DND-41 (cell line): ENCODE measurements around the gene GLOD5.

Experiments used
- ATAC-seq: fragments of 200-7000 bp; cut with Tn5 transposase; 3 replicates; pipeline ENCODE4 v1.9.1; 2021; ENCODE audit warnings: low read depth; ENCODE audit not compliant: insufficient read depth
- DNase-seq: peaks from one replicate; pipeline ENCODE4 v3.0.0-alpha.2; 2020
- H2AFZ ChIP-seq: 2 replicates; pipeline ENCODE4 v1.6.0; 2012; ENCODE audit warnings: low read depth, low read length
- H3K27ac ChIP-seq: 2 replicates; pipeline ENCODE4 v1.5.1; 2012; ENCODE audit warnings: low read length, inconsistent platforms
- H3K27me3 ChIP-seq: fragments of 200-600 bp; sonication (generic); 2 replicates; pipeline ENCODE4 v1.6.0; 2012; ENCODE audit warnings: low read length, mild to moderate bottlenecking, inconsistent platforms; ENCODE audit not compliant: insufficient read depth, poor library complexity
- H3K36me3 ChIP-seq: 2 replicates; pipeline ENCODE4 v1.5.1; 2012; ENCODE audit warnings: low read length, inconsistent platforms; ENCODE audit not compliant: insufficient read depth
- H3K4me1 ChIP-seq: 2 replicates; pipeline ENCODE4 v1.5.1; 2012; ENCODE audit warnings: mild to moderate bottlenecking, low read length; ENCODE audit not compliant: insufficient read depth
- H3K4me2 ChIP-seq: 2 replicates; pipeline ENCODE4 v1.6.0; 2012; ENCODE audit warnings: mild to moderate bottlenecking, moderate library complexity, low read length, inconsistent platforms; ENCODE audit not compliant: insufficient read depth
- H3K4me3 ChIP-seq, 2 experiments: fragments of 200-600 bp in 1 of 2; shearing (Covaris generic) in 1 of 2; 2 replicates each; pipeline ENCODE4 v1.5.1; 2012 to 2016; ENCODE audit warnings: inconsistent platforms in 2 of 2, low read length in 2 of 2, mild to moderate bottlenecking in 2 of 2, low read depth in 1 of 2, moderate library complexity in 1 of 2
- H3K79me2 ChIP-seq: 2 replicates; pipeline ENCODE4 v1.6.0; 2012; ENCODE audit warnings: low read length, inconsistent platforms; ENCODE audit not compliant: insufficient read depth
- H3K9ac ChIP-seq: 2 replicates; pipeline ENCODE4 v1.6.0; 2012; ENCODE audit warnings: low read depth, mild to moderate bottlenecking, inconsistent platforms, low read length, moderate library complexity
- H3K9me3 ChIP-seq: 2 replicates; pipeline ENCODE4 v1.5.1; 2012; ENCODE audit warnings: low read length, moderate library complexity, mild to moderate bottlenecking, inconsistent platforms; ENCODE audit not compliant: insufficient read depth, severe bottlenecking
- H4K20me1 ChIP-seq: 2 replicates; pipeline ENCODE4 v1.6.0; 2012; ENCODE audit warnings: low read length; ENCODE audit not compliant: insufficient read depth
- CTCF ChIP-seq: IDR thresholded peaks from 2 replicates; pipeline ENCODE4 v1.5.1; 2012; ENCODE audit warnings: borderline replicate concordance, low read length, moderate library complexity, mild to moderate bottlenecking; ENCODE audit not compliant: poor library complexity, severe bottlenecking; ENCODE audit errors: extremely low read depth
- EZH2 ChIP-seq: IDR thresholded peaks from 3 replicates; pipeline ENCODE4 v1.6.1; 2012; ENCODE audit warnings: borderline replicate concordance, low read depth, mild to moderate bottlenecking, moderate library complexity, low read length, inconsistent platforms; ENCODE audit not compliant: severe bottlenecking

The GLOD5 gene

DNA sequence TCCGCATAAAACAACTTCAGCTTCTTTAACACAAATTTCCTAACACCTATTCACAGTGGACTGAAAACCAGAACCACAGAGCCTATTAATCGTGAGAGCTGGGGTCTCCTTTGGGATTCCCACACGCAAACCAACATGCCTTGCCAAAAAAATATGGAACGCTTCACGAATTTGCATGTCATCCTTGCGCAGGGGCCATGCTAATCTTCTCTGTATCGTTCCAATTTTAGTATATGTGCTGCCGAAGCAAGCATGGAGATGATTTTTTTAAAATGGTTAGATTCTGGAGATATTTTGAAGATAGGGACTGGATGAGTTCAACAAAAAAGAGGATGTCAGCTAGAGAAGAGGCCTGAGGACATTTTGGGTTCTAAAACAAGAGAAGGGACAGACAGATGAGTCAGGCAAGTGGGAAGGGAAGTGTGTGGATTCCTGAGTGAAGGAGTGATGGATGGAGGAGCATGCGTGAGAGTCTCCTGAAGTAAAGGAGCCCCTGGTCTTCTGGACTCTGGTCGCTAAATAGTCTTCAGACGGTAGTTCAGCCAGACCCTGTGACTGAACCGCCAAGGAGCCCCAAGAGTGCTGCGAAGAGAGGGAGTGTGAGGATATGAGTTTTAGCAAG lies 15.4 kb downstream of the GLOD5 start:
- TF ChIP-seq CTCF, result no peak
- TF ChIP-seq EZH2, result no peak

DNA sequence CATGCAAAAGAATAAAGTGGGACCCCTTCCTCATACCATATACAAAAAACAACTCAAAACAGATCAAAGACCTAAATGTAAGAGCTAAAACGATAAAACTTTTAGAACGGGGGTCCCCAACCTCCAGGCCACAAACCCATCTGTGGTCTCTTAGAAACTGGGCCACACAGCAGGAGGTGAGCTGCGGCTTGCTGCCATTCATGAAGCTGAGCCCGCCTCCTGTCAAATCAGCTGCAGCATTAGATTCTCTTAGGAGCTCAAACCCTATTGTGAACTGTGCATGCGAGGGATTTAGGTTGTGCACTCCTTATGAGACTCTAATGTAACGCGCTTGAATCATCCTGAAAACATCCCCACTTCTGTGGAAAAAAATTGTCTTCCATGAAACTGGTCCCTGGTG lies 17.9 kb downstream of the GLOD5 start:
- H3K79me2 ChIP-seq, result no peaks in the 10 kb centered on the region
- no peaks in the 10 kb centered on the region for H3K4me1 ChIP-seq
- DNase-seq (no peak), ATAC-seq (no peak)
- no peak overlapping the region for H2AFZ ChIP-seq
- no peaks in the 10 kb centered on the region for H3K27me3 ChIP-seq
- H4K20me1 ChIP-seq, result no peaks in the 10 kb centered on the region
- H3K9me3 ChIP-seq, result no peaks in the 10 kb centered on the region
- H3K27ac ChIP-seq, result no peak overlapping the region
- H3K36me3 ChIP-seq, result no peaks in the 10 kb centered on the region
- H3K4me2 ChIP-seq, result no peak overlapping the region
- no peak overlapping the region for H3K4me3 ChIP-seq
- no peak overlapping the region for H3K9ac ChIP-seq
- TF ChIP-seq EZH2, result no peak
- TF ChIP-seq CTCF, result no peak

More for the DNA sequence above, 15.4 kb downstream of the GLOD5 start:
- Histone ChIP-seq H3K79me2 (no peaks in the 10 kb centered on the region), H3K27ac (no peak overlapping the region), H4K20me1 (no peaks in the 10 kb centered on the region), H3K4me3 (no peak overlapping the region), H3K36me3 (no peaks in the 10 kb centered on the region), H3K9me3 (no peaks in the 10 kb centered on the region), H3K27me3 (no peaks in the 10 kb centered on the region), H3K9ac (no peak overlapping the region), H3K4me2 (no peak overlapping the region), H3K4me1 (no peaks in the 10 kb centered on the region), H2AFZ (no peak overlapping the region)
- ATAC-seq, result no peak
- no peak for DNase-seq

DNA sequence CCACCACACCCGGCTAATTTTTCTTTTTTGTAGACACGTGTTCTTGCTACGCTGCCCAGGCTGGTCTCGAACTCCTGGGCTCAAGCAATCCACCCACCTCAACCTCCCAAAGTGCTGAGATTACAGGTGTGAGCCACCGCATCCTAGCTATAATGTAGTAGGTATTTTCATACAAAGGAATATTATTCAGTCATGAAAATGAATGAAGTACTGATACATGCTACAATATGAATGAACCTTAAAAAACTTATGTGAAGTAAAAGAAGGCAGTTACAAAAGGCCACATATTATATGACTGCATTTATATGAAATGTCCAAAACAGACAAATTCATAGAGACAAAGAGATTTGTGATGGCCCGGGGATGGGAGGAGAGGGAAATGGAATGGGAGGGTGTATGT lies 20.2 kb downstream of the GLOD5 start:
- Histone ChIP-seq H2AFZ (no peak overlapping the region), H3K4me2 (no peak overlapping the region), H4K20me1 (no peaks in the 10 kb centered on the region), H3K9me3 (no peaks in the 10 kb centered on the region), H3K27ac (no peak overlapping the region), H3K4me3 (no peak overlapping the region), H3K9ac (no peak overlapping the region), H3K36me3 (no peaks in the 10 kb centered on the region), H3K4me1 (no peaks in the 10 kb centered on the region), H3K27me3 (no peaks in the 10 kb centered on the region), H3K79me2 (no peaks in the 10 kb centered on the region)
- DNase-seq (no peak), ATAC-seq (no peak)
- TF ChIP-seq CTCF, result no peak
- no peak for TF ChIP-seq EZH2

- H3K4me3 ChIP-seq, result no peak overlapping the region
- no peaks in the 10 kb centered on the region for H3K36me3 ChIP-seq
- no peaks in the 10 kb centered on the region for H3K27me3 ChIP-seq
- DNase-seq (no peak), ATAC-seq (no peak)
- no peak overlapping the region for H3K9ac ChIP-seq
- H3K9me3 ChIP-seq, result no peaks in the 10 kb centered on the region
- H3K4me2 ChIP-seq, result no peak overlapping the region
- no peaks in the 10 kb centered on the region for H3K79me2 ChIP-seq
- no peaks in the 10 kb centered on the region for H4K20me1 ChIP-seq
- H3K4me1 ChIP-seq, result no peaks in the 10 kb centered on the region
- no peak overlapping the region for H3K27ac ChIP-seq
- H2AFZ ChIP-seq, result no peak overlapping the region
- TF ChIP-seq EZH2, result no peak
- TF ChIP-seq CTCF, result no peak
Observed at GRCh38 chrX:48782216-48782615, 20.7 kb downstream of the GLOD5 start.
